Liver (tissue), 9 donors: ENCODE measurements around the gene PDE3A. TPM values are rescaled to one million over a fixed set of nuclear protein-coding genes. Genes with fewer than 3 reads are reported as not detected.

Experiments
- DNase-seq: peaks from one replicate; pipeline ENCODE4 v3.0.0-alpha.2; 2017; ENCODE audit warnings: low spot score
- H3K27ac ChIP-seq, 2 donors: one replicate each; pipeline ENCODE4 v1.7.0; 2013; ENCODE audit warnings: inconsistent platforms in 2 of 2, low read length in 2 of 2, control low read depth in 1 of 2, low read depth in 1 of 2, mild to moderate bottlenecking in 1 of 2
- H3K27me3 ChIP-seq, 4 donors: one replicate each; pipeline versions ENCODE4 v1.6.1 to v1.7.0; 2013; ENCODE audit warnings: low read length in 3 of 4, inconsistent platforms in 1 of 4, mild to moderate bottlenecking in 1 of 4, moderate library complexity in 1 of 4; ENCODE audit not compliant: control insufficient read depth in 4 of 4, insufficient read depth in 4 of 4
- H3K36me3 ChIP-seq, 4 donors: one replicate each; pipeline versions ENCODE4 v1.6.1 to v1.7.0; 2013; ENCODE audit warnings: low read length in 3 of 4, mild to moderate bottlenecking in 3 of 4, low read depth in 1 of 4, moderate library complexity in 1 of 4; ENCODE audit not compliant: control insufficient read depth in 4 of 4, insufficient read depth in 3 of 4
- H3K4me1 ChIP-seq, 4 donors: one replicate each; pipeline versions ENCODE4 v1.6.1 to v1.7.0; 2013; ENCODE audit warnings: low read length in 3 of 4, mild to moderate bottlenecking in 3 of 4, moderate library complexity in 1 of 4; ENCODE audit not compliant: control insufficient read depth in 4 of 4, insufficient read depth in 4 of 4
- H3K4me3 ChIP-seq, 3 donors: one replicate each; pipeline versions ENCODE4 v1.6.1 to v1.7.0; 2013; ENCODE audit warnings: low read length in 3 of 3, control low read depth in 1 of 3, low read depth in 1 of 3, mild to moderate bottlenecking in 1 of 3
- H3K9ac ChIP-seq, 2 donors: one replicate each; pipeline ENCODE4 v1.7.0; 2013; ENCODE audit warnings: low read length in 2 of 2, mild to moderate bottlenecking in 2 of 2, moderate library complexity in 2 of 2, control low read depth in 1 of 2, low read depth in 1 of 2
- H3K9me3 ChIP-seq, 4 donors: one replicate each; pipeline versions ENCODE4 v1.6.1 to v1.7.0; 2013; ENCODE audit warnings: low read length in 3 of 4; ENCODE audit not compliant: control insufficient read depth in 4 of 4
- EGR1 ChIP-seq, 2 donors: IDR thresholded peaks; 2 replicates each; pipeline ENCODE4 v1.6.1; 2016 to 2018; ENCODE audit warnings: antibody characterized with exemption in 2 of 2, low read depth in 2 of 2
- FOXA2 ChIP-seq: IDR thresholded peaks from 2 replicates; pipeline ENCODE4 v1.6.1; 2016; ENCODE audit warnings: antibody characterized with exemption
- GABPA ChIP-seq, 2 donors: IDR thresholded peaks in 1 of 2; conservative IDR thresholded peaks in 1 of 2; 2 replicates each; pipeline ENCODE4 v1.6.1; 2016; ENCODE audit warnings: antibody characterized with exemption in 2 of 2, mild to moderate bottlenecking in 1 of 2, moderate library complexity in 1 of 2
- HNF4A ChIP-seq, 2 donors: conservative IDR thresholded peaks; 2 replicates each; pipeline ENCODE4 v1.6.1; 2016; ENCODE audit warnings: antibody characterized with exemption in 2 of 2, mild to moderate bottlenecking in 2 of 2
- HNF4G ChIP-seq: IDR thresholded peaks from 2 replicates; pipeline ENCODE4 v1.6.1; 2016; ENCODE audit warnings: antibody characterized with exemption
- JUND ChIP-seq, 2 donors: IDR thresholded peaks; 2 replicates each; pipeline ENCODE4 v1.6.1; 2016; ENCODE audit warnings: antibody characterized with exemption in 2 of 2
- NR2F2 ChIP-seq: IDR thresholded peaks from 2 replicates; pipeline ENCODE4 v1.6.1; 2016; ENCODE audit warnings: antibody characterized with exemption
- RXRA ChIP-seq, 2 donors: IDR thresholded peaks; 2 replicates each; pipeline ENCODE4 v1.6.1; 2017 to 2018; ENCODE audit warnings: antibody characterized with exemption in 2 of 2, mild to moderate bottlenecking in 1 of 2
- SP1 ChIP-seq: IDR thresholded peaks from 2 replicates; pipeline ENCODE4 v1.6.1; 2018; ENCODE audit warnings: antibody characterized with exemption, mild to moderate bottlenecking
- TAF1 ChIP-seq: conservative IDR thresholded peaks from 2 replicates; pipeline ENCODE4 v1.6.1; 2016; ENCODE audit warnings: antibody characterized with exemption, mild to moderate bottlenecking
- YY1 ChIP-seq: IDR thresholded peaks from 2 replicates; pipeline ENCODE4 v1.6.1; 2016; ENCODE audit warnings: antibody characterized with exemption, mild to moderate bottlenecking
- WGBS: extraction: QIAGEN DNeasy Blood & Tissue Kit; methylation state at CpG from one replicate; pipeline ENCODE4 v1.1.7; 2013; 5-methylcytosine and 5-hydroxymethylcytosine counted together
- polyA plus RNA-seq, 2 donors: library from polyadenylated mRNA; stranded (reverse) in 1 of 2; unstranded in 1 of 2; fragments of 200-250 nt in 1 of 2; fragments of >200 nt in 1 of 2; fragmentation: Nextera tagmentation in 1 of 2; extraction: Ambion mirVana in 1 of 2; gene quantifications; one replicate each; pipeline versions ENCODE4 v1.2.1 to v1.2.3, GENCODE V29; 2013 to 2015
- total RNA-seq, 2 donors: library from RNA; depleted of rRNA; stranded (reverse); fragments of >200 nt; gene quantifications; one replicate each; pipeline ENCODE4 v1.2.3, GENCODE V29; 2014
- TF ChIP-seq, protein P1 (sequence below): fragments of 150-350 bp; IDR thresholded peaks from 2 replicates; pipeline ENCODE4 v1.5.1; 2017; ENCODE audit warnings: improper control_type of control experiment, low read depth, low read length; ENCODE audit not compliant: missing input control
- TF ChIP-seq, protein P2 (sequence below): IDR thresholded peaks from 2 replicates; pipeline ENCODE4 v1.6.1; 2016; ENCODE audit warnings: antibody characterized with exemption, mild to moderate bottlenecking
- TF ChIP-seq, protein P3 (sequence below): IDR thresholded peaks from 2 replicates; pipeline ENCODE4 v1.6.1; 2016; ENCODE audit warnings: antibody characterized with exemption
- TF ChIP-seq, protein P4 (sequence below): IDR thresholded peaks from 2 replicates; pipeline ENCODE4 v1.6.1; 2016; ENCODE audit warnings: antibody characterized with exemption
- donor health status: healthy.
- donor health status: healthy.
- donor health status: healthy.
- donor health status: healthy.
- donor health status: healthy.

The PDE3A gene
- total and polyA plus RNA-seq, 4 donors: 0.50 to 3.8 (median 2.2) TPM

DNA sequence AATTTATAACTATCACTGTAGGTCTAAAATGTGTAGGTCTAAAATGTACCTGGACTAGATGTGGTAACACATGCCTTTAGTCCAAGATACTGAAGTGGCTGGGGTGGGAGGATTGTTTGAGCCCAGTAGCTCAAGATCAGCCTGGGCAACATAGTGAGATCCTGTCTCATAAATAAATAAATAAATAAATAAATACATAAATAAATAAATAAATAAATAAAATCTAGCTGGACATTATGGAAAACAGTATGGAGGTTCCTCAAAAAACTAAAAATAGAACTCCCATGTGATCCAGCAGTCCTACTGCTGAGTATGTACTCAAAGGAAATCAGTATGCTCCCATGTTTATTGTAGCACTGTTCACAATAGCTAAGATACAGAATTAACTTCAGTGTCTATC, 24.0 kb downstream of the PDE3A start:
- no peak for DNase-seq
- Histone ChIP-seq H3K36me3 (no peaks in the 10 kb centered on the region), H3K9ac (no peak overlapping the region), H3K27ac (no peak overlapping the region), H3K4me3 (no peak overlapping the region), H3K4me1 (no peaks in the 10 kb centered on the region), H3K27me3 (no peaks in the 10 kb centered on the region), H3K9me3 (no peaks in the 10 kb centered on the region)
- TF ChIP-seq YY1 (no peak), FOXA2 (no peak), EGR1 (IDR thresholded peaks at IDR 0.05; ENCODE audit: low read depth in 2 of 2) (no peak), HNF4A (conservative IDR thresholded peaks at IDR 0.05) (no peak), TAF1 (no peak), SP1 (no peak), GABPA (IDR thresholded peaks at IDR 0.05 in 1 of 2, conservative IDR thresholded peaks at IDR 0.05 in 1 of 2) (no peak)
- TF ChIP-seq, protein P1, sequence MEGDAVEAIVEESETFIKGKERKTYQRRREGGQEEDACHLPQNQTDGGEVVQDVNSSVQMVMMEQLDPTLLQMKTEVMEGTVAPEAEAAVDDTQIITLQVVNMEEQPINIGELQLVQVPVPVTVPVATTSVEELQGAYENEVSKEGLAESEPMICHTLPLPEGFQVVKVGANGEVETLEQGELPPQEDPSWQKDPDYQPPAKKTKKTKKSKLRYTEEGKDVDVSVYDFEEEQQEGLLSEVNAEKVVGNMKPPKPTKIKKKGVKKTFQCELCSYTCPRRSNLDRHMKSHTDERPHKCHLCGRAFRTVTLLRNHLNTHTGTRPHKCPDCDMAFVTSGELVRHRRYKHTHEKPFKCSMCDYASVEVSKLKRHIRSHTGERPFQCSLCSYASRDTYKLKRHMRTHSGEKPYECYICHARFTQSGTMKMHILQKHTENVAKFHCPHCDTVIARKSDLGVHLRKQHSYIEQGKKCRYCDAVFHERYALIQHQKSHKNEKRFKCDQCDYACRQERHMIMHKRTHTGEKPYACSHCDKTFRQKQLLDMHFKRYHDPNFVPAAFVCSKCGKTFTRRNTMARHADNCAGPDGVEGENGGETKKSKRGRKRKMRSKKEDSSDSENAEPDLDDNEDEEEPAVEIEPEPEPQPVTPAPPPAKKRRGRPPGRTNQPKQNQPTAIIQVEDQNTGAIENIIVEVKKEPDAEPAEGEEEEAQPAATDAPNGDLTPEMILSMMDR: no peak
- TF ChIP-seq, protein P2, sequence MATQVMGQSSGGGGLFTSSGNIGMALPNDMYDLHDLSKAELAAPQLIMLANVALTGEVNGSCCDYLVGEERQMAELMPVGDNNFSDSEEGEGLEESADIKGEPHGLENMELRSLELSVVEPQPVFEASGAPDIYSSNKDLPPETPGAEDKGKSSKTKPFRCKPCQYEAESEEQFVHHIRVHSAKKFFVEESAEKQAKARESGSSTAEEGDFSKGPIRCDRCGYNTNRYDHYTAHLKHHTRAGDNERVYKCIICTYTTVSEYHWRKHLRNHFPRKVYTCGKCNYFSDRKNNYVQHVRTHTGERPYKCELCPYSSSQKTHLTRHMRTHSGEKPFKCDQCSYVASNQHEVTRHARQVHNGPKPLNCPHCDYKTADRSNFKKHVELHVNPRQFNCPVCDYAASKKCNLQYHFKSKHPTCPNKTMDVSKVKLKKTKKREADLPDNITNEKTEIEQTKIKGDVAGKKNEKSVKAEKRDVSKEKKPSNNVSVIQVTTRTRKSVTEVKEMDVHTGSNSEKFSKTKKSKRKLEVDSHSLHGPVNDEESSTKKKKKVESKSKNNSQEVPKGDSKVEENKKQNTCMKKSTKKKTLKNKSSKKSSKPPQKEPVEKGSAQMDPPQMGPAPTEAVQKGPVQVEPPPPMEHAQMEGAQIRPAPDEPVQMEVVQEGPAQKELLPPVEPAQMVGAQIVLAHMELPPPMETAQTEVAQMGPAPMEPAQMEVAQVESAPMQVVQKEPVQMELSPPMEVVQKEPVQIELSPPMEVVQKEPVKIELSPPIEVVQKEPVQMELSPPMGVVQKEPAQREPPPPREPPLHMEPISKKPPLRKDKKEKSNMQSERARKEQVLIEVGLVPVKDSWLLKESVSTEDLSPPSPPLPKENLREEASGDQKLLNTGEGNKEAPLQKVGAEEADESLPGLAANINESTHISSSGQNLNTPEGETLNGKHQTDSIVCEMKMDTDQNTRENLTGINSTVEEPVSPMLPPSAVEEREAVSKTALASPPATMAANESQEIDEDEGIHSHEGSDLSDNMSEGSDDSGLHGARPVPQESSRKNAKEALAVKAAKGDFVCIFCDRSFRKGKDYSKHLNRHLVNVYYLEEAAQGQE: no peak
- TF ChIP-seq, protein P3, sequence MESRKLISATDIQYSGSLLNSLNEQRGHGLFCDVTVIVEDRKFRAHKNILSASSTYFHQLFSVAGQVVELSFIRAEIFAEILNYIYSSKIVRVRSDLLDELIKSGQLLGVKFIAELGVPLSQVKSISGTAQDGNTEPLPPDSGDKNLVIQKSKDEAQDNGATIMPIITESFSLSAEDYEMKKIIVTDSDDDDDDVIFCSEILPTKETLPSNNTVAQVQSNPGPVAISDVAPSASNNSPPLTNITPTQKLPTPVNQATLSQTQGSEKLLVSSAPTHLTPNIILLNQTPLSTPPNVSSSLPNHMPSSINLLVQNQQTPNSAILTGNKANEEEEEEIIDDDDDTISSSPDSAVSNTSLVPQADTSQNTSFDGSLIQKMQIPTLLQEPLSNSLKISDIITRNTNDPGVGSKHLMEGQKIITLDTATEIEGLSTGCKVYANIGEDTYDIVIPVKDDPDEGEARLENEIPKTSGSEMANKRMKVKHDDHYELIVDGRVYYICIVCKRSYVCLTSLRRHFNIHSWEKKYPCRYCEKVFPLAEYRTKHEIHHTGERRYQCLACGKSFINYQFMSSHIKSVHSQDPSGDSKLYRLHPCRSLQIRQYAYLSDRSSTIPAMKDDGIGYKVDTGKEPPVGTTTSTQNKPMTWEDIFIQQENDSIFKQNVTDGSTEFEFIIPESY: no peak

DNA sequence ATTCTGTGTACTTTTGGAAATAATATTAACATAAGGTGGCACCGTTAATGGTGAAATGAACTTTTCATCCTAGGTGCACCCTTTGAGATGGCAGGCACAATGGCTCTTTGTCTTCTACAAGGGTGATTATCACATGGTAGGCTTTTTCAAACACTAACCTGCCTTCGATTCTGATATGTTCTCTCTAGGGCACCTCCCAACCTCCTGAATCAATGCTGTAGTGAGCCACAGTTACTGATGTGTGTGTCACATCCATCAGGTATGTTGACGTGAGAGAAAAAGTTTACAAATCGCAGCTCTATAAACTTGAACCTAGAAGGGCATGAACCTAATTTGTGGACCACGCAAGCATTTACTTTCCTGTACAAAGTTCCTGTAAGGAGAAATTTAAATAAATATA, 25.4 kb downstream of the PDE3A start:
- Histone ChIP-seq H3K27ac (no peak overlapping the region), H3K36me3 (no peaks in the 10 kb centered on the region), H3K9ac (no peak overlapping the region), H3K27me3 (no peaks in the 10 kb centered on the region), H3K4me3 (no peak overlapping the region), H3K9me3 (no peaks in the 10 kb centered on the region), H3K4me1 (no peaks in the 10 kb centered on the region)
- DNase-seq: no peak
- WGBS: 73% methylated on average over 5 of the region's 5 CpGs
- no peak for TF ChIP-seq TAF1
- no peak for TF ChIP-seq YY1
- no peak for TF ChIP-seq EGR1 (IDR thresholded peaks at IDR 0.05; ENCODE audit: low read depth in 2 of 2)
- no peak for TF ChIP-seq JUND (IDR thresholded peaks at IDR 0.05)
- TF ChIP-seq, protein P2: no peak
- TF ChIP-seq, protein P1: no peak
- no peak for TF ChIP-seq FOXA2
- TF ChIP-seq HNF4G: no peak
- no peak for TF ChIP-seq RXRA (IDR thresholded peaks at IDR 0.05)
- no peak for TF ChIP-seq GABPA (IDR thresholded peaks at IDR 0.05 in 1 of 2, conservative IDR thresholded peaks at IDR 0.05 in 1 of 2)
- no peak for TF ChIP-seq SP1
- no peak for TF ChIP-seq NR2F2
- TF ChIP-seq, protein P4, sequence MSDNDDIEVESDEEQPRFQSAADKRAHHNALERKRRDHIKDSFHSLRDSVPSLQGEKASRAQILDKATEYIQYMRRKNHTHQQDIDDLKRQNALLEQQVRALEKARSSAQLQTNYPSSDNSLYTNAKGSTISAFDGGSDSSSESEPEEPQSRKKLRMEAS: no peak
- TF ChIP-seq, protein P3: no peak
